ENCODE measurements around the gene GINS2. TPM values are rescaled to one million over a fixed set of nuclear protein-coding genes. Genes with fewer than 3 reads are reported as not detected.

GINS2 gene
- total RNA-seq, 1 experiment from 2014 or later = 12.0 TPM

GRCh38 chr16:85633438-85633743, 55.4 kb downstream of the GINS2 start:
- DNase-seq (ENCODE audit: low read depth, low spot score) (no peak), ATAC-seq (no peak)
- no peaks in the 10 kb centered on the region for H3K27me3 ChIP-seq (ENCODE audit: control insufficient read depth, insufficient read depth, low read length)
- no TSS peak for BruUV-seq (replicated peaks)
- TF ChIP-seq REST (IDR thresholded peaks at IDR 0.05; ENCODE audit: insufficient read depth in 1 of 2, low read depth in 2 of 2, low read length in 1 of 2) (no peak), TCF7L2 (IDR thresholded peaks at IDR 0.05; ENCODE audit: low read depth, low read length) (no peak), SIN3A (IDR thresholded peaks at IDR 0.05; ENCODE audit: borderline replicate concordance, insufficient read depth, low read depth, low read length) (no peak), POLR2AphosphoS5 (IDR thresholded peaks at IDR 0.05; ENCODE audit: low read depth, low read length) (no peak), CTCF (IDR thresholded peaks at IDR 0.05) (no peak)
- ChIA-PET CTCF (no interaction called here), POLR2A (no interaction called here)
- peaks cover 38% of the 10 kb centered on the region for H3K4me1 ChIP-seq (ENCODE audit: control insufficient read depth, insufficient read depth, low read length)
- H3K27ac ChIP-seq (ENCODE audit: low read length) = no peak overlapping the region
- H3K9me3 ChIP-seq (ENCODE audit: control insufficient read depth, insufficient read depth, low read depth, low read length) = no peaks in the 10 kb centered on the region
- H3K4me3 ChIP-seq (ENCODE audit: low read depth in 2 of 2, low read length in 2 of 2) = no peak overlapping the region
- in situ Hi-C loops (cut with HindIII; ENCODE audit: low pct_unique_long_range_greater_than_20kb, low sequenced_read_pairs) (no loop called here), intact Hi-C loops (cut with micrococcal nuclease; ENCODE audit: unreplicated experiment) (no loop called here)
- H3K36me3 ChIP-seq (ENCODE audit: control insufficient read depth, insufficient read depth, low read length) = no peaks in the 10 kb centered on the region; the same call in 1 of the 2 replicates

- no peaks in the 10 kb centered on the region for H3K9me3 ChIP-seq (ENCODE audit: control insufficient read depth, insufficient read depth, low read depth, low read length)
- H3K27ac ChIP-seq (ENCODE audit: low read length) = no peak overlapping the region
- intact Hi-C loops (cut with micrococcal nuclease; ENCODE audit: unreplicated experiment) = no loop called here
- ChIA-PET CTCF (no interaction called here), POLR2A (no interaction called here)
- no peak overlapping the region for H3K4me3 ChIP-seq (ENCODE audit: low read depth in 2 of 2, low read length in 2 of 2)
- TF ChIP-seq POLR2AphosphoS5 (IDR thresholded peaks at IDR 0.05; ENCODE audit: low read depth, low read length) (no peak), TCF7L2 (IDR thresholded peaks at IDR 0.05; ENCODE audit: low read depth, low read length) (no peak), SIN3A (IDR thresholded peaks at IDR 0.05; ENCODE audit: borderline replicate concordance, insufficient read depth, low read depth, low read length) (no peak), REST (IDR thresholded peaks at IDR 0.05; ENCODE audit: insufficient read depth in 1 of 2, low read depth in 2 of 2, low read length in 1 of 2) (no peak), CTCF (IDR thresholded peaks at IDR 0.05) (no peak)
- in situ Hi-C loops (cut with HindIII; ENCODE audit: low pct_unique_long_range_greater_than_20kb, low sequenced_read_pairs) = no loop called here
- no peaks in the 10 kb centered on the region for H3K27me3 ChIP-seq (ENCODE audit: control insufficient read depth, insufficient read depth, low read length)
- peaks cover 33% of the 10 kb centered on the region for H3K4me1 ChIP-seq (ENCODE audit: control insufficient read depth, insufficient read depth, low read length)
- DNase-seq (ENCODE audit: low read depth, low spot score) = no peak
- no peak for ATAC-seq
- no TSS peak for BruUV-seq (replicated peaks)
- H3K36me3 ChIP-seq (ENCODE audit: control insufficient read depth, insufficient read depth, low read length) = no peaks in the 10 kb centered on the region; the same call in 1 of the 2 replicates
These were observed 55.9 kb downstream of the GINS2 start for GRCh38 chr16:85632709-85633437.
